ENCODE measurements around the gene PCNX4.

DNA sequence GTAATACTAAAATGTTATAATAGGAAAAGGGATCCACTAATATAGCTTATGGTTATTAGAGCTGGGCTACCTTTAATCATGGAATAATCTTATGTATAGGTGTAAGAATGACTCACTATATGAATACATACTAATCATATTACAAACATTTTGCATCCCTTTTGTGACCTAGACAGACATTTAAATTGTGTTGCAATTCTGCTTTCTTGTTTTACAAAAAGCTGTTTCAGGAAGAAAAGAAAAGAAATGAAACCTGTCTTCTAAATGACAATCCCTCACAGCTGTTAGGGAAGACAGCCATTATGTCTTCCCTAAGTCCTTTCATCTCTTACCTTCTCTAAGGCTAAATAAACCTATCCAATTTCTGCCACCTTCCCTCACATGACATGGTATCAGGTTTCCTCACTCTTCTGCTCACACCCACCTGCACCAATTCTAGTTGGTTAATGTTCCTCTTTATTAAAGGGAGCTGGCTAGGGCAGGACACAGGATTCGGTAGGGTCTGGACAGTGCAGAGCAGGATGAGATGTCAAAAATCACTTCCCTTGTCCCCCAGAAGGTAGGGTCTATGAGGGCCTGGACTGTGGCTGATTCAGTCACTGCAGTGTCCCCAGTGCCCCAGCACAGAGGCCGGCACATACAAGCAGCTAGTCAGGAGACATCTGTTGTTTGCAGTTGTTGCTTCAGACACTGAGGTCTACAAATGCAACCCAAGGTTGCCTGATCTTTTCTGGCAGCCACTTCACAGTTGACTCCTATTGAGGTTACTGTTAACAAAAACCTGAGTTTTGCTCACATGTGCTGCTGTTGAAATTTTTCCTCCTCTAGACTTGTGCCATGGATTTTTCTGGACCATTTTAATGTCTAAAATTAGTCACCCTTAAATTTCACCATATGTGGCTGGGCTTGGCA lies 69.7 kb downstream of the PCNX4 start:
- TF ChIP-seq, protein P1, sequence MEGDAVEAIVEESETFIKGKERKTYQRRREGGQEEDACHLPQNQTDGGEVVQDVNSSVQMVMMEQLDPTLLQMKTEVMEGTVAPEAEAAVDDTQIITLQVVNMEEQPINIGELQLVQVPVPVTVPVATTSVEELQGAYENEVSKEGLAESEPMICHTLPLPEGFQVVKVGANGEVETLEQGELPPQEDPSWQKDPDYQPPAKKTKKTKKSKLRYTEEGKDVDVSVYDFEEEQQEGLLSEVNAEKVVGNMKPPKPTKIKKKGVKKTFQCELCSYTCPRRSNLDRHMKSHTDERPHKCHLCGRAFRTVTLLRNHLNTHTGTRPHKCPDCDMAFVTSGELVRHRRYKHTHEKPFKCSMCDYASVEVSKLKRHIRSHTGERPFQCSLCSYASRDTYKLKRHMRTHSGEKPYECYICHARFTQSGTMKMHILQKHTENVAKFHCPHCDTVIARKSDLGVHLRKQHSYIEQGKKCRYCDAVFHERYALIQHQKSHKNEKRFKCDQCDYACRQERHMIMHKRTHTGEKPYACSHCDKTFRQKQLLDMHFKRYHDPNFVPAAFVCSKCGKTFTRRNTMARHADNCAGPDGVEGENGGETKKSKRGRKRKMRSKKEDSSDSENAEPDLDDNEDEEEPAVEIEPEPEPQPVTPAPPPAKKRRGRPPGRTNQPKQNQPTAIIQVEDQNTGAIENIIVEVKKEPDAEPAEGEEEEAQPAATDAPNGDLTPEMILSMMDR (IDR thresholded peaks at IDR 0.05), result no peak
- TF ChIP-seq POLR2A (IDR thresholded peaks at IDR 0.05) (no peak), EP300 (IDR thresholded peaks at IDR 0.05) (no peak)

Data from ovary (tissue), 3 donors.